ENCODE data around the gene C19orf18. TPM values are rescaled to one million over a fixed set of nuclear protein-coding genes. Genes with fewer than 3 reads are reported as not detected.

The C19orf18 gene
- total RNA-seq, 1 donor from 2014 or later, result not detected

- Histone ChIP-seq H3K36me3 (peaks cover 32 to 65% of the 10 kb centered on the region in 2 donors), H3K27me3 (no peaks in the 10 kb centered on the region), H3K4me3 (peak within 1 kb of the TSS; percentile 78 to 98), H3K4me1 (peaks cover 4 to 11% of the 10 kb centered on the region in 2 donors), H3K9me3 (peaks cover 53 to 70% of the 10 kb centered on the region in 2 donors), H3K27ac (peak within 1 kb of the TSS; percentile 89 to 93)
- intact Hi-C loops (cut with DNase I), result loop anchor here (1.0 to 5.0 kb wide), 7 partner anchors 56 to 1634 kb away; partner anchors contain the start of genes ZNF135, ZNF329, ZNF416 and ZNF417
- TF ChIP-seq, protein P1, sequence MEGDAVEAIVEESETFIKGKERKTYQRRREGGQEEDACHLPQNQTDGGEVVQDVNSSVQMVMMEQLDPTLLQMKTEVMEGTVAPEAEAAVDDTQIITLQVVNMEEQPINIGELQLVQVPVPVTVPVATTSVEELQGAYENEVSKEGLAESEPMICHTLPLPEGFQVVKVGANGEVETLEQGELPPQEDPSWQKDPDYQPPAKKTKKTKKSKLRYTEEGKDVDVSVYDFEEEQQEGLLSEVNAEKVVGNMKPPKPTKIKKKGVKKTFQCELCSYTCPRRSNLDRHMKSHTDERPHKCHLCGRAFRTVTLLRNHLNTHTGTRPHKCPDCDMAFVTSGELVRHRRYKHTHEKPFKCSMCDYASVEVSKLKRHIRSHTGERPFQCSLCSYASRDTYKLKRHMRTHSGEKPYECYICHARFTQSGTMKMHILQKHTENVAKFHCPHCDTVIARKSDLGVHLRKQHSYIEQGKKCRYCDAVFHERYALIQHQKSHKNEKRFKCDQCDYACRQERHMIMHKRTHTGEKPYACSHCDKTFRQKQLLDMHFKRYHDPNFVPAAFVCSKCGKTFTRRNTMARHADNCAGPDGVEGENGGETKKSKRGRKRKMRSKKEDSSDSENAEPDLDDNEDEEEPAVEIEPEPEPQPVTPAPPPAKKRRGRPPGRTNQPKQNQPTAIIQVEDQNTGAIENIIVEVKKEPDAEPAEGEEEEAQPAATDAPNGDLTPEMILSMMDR (IDR thresholded peaks at IDR 0.05), result no peak
- DNase-seq (ENCODE audit: low spot score in 2 of 2), result peak; percentile 25 to 90
These were observed 28.2 kb upstream of the C19orf18 start, which contains the start of gene ZNF606 for GRCh38 chr19:58002384-58003173. ZNF606 (minus strand) TSS chr19:58002820; CDS start chr19:58001319, 1,501 bp downstream.

DNA sequence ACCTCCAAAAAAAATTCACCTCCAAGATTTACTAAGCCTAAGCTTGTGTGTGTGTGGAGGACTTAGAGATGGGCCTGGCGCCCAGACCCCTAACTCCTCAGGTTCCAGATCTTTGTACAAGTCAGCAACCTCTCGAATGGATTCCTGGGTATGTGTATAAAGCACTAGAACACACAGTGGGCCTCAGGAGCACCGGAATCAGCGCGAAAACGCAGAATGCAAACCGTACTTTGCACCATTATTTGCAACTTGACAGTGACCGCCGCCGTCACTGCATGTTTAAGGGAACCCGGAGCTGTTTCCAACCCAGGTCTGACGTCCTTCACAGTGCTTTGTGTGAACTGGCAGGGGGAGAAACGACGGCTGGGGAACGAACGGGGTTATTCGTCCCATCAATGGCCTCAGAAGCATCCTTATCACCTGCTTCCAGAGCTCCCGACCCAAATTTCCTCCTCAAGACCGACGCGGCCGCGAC lies 27.6 kb upstream of the C19orf18 start:
- DNase-seq (ENCODE audit: low spot score in 2 of 2), result no peak
- intact Hi-C loops (cut with DNase I), result loop anchor here (1.0 to 5.0 kb wide), 7 partner anchors 57 to 1633 kb away; partner anchors contain the start of genes ZNF135, ZNF329, ZNF416 and ZNF417
- Histone ChIP-seq H3K4me1 (peaks cover 4 to 11% of the 10 kb centered on the region in 2 donors), H3K27ac (peak overlapping the region; percentile 89 to 93), H3K4me3 (peak overlapping the region; percentile 78 to 98), H3K36me3 (peaks cover 35 to 65% of the 10 kb centered on the region in 2 donors), H3K9me3 (peaks cover 48 to 65% of the 10 kb centered on the region in 2 donors), H3K27me3 (no peaks in the 10 kb centered on the region)
- TF ChIP-seq, protein P1 (IDR thresholded peaks at IDR 0.05), result no peak

GRCh38 chr19:58000677-58001076 lies 26.3 kb upstream of the C19orf18 start:
- H3K9me3 ChIP-seq, result peaks cover 35 to 65% of the 10 kb centered on the region in 2 donors
- H3K4me3 ChIP-seq, result no peak overlapping the region
- no peaks in the 10 kb centered on the region for H3K27me3 ChIP-seq
- peaks cover 36 to 65% of the 10 kb centered on the region in 2 donors for H3K36me3 ChIP-seq
- intact Hi-C loops (cut with DNase I), result loop anchor here (5.0 kb wide), 3 partner anchors 152 to 613 kb away; partner anchors contain the start of genes ZNF329, ZNF416 and ZNF548
- TF ChIP-seq, protein P1 (IDR thresholded peaks at IDR 0.05), result no peak
- no peak overlapping the region for H3K27ac ChIP-seq
- DNase-seq (ENCODE audit: low spot score in 2 of 2), result no peak
- peaks cover 4 to 11% of the 10 kb centered on the region in 2 donors for H3K4me1 ChIP-seq

- intact Hi-C loops (cut with DNase I), result no loop called here
- no peak for DNase-seq (ENCODE audit: low spot score in 2 of 2)
- peaks cover 63 to 88% of the 10 kb centered on the region in 2 donors for H3K9me3 ChIP-seq
- no peaks in the 10 kb centered on the region for H3K4me1 ChIP-seq
- no peaks in the 10 kb centered on the region for H3K27me3 ChIP-seq
- H3K4me3 ChIP-seq, result no peak overlapping the region
- peaks cover 55 to 86% of the 10 kb centered on the region in 2 donors for H3K36me3 ChIP-seq
- no peak overlapping the region for H3K27ac ChIP-seq
- TF ChIP-seq, protein P1 (IDR thresholded peaks at IDR 0.05), result no peak
These were observed 18.5 kb upstream of the C19orf18 start for GRCh38 chr19:57992841-57993240.

DNA sequence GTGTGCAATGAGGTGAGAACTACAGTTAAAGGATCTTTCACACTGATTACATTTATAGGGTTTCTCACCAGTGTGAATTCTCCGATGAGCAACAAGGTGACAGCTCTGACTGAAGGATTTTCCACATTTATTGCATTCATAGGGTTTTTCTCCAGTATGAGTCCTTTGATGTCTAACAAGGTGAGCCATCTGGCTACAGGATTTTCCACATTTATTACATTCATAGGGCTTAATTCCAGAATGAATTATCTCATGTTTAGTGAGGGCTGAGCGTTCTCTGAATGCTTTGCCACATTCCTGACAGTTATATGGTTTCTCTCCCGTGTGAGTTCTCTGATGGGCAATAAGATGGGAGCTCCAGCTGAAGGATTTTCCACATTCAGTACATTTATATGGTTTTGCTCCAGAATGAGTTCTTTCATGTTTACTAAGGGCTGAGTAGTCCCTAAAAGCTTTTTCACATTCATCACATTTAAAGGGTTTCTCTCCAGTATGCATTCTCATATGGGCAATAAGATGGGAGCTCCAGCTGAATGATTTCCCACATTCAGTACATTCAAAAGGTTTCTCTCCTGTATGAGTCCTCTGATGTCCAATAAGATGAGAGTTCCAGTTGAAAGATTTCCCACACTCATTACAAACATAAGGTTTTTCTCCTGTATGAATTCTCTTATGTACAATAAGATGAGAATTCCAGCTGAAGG lies 4.4 kb upstream of the C19orf18 start:
- Histone ChIP-seq H3K36me3 (peaks cover 56 to 79% of the 10 kb centered on the region in 2 donors), H3K27ac (no peak overlapping the region), H3K9me3 (peaks cover 98 to 99% of the 10 kb centered on the region in 2 donors), H3K27me3 (no peaks in the 10 kb centered on the region), H3K4me1 (no peaks in the 10 kb centered on the region), H3K4me3 (no peak overlapping the region)
- intact Hi-C loops (cut with DNase I), result no loop called here
- TF ChIP-seq, protein P1 (IDR thresholded peaks at IDR 0.05), result no peak
- DNase-seq (ENCODE audit: low spot score in 2 of 2), result no peak
